Stomach (tissue), 9 donors: ENCODE data around the gene SEMA6A. TPM values are rescaled to one million over a fixed set of nuclear protein-coding genes. Genes with fewer than 3 reads are reported as not detected.

Source experiments
- DNase-seq, 2 donors: peaks; one replicate each; pipeline versions ENCODE4 v3.0.0 to v3.0.0-alpha.2; 2013 to 2019
- H3K27ac ChIP-seq, 5 donors: fragments of 200-600 bp in 4 of 5; sonication (generic) in 4 of 5; one replicate each; pipeline ENCODE4 v1.5.1; 2013 to 2019; ENCODE audit warnings: mild to moderate bottlenecking in 1 of 5, moderate library complexity in 1 of 5
- H3K27me3 ChIP-seq, 3 donors: fragments of 200-600 bp; sonication (generic); one replicate each; pipeline ENCODE4 v1.5.1; 2017 to 2019; ENCODE audit warnings: mixed run types in 1 of 3
- H3K36me3 ChIP-seq, 4 donors: fragments of 200-600 bp; sonication (generic); 1 replicate in 3 of 4; 2 replicates in 1 of 4; pipeline ENCODE4 v1.5.1; 2016 to 2019
- H3K4me1 ChIP-seq, 4 donors: fragments of 200-600 bp; sonication (generic); one replicate each; pipeline ENCODE4 v1.5.1; 2016 to 2019
- H3K4me3 ChIP-seq, 4 donors: fragments of 200-600 bp; sonication (generic) in 3 of 4; one replicate each; pipeline ENCODE4 v1.5.1; 2016 to 2019; ENCODE audit warnings: mild to moderate bottlenecking in 1 of 4
- H3K9me3 ChIP-seq, 4 donors: fragments of 200-600 bp; sonication (generic); one replicate each; pipeline ENCODE4 v1.5.1; 2016 to 2019
- EP300 ChIP-seq: sonication (generic); formaldehyde crosslinking; IDR thresholded peaks from one replicate; pipeline ENCODE4 v1.6.1; 2017; ENCODE audit warnings: antibody characterized with exemption
- POLR2A ChIP-seq, 4 donors: fragments of 450-650 bp; IDR thresholded peaks; one replicate each; pipeline ENCODE4 v1.6.1; 2016; ENCODE audit warnings: antibody characterized with exemption in 4 of 4, control low read depth in 2 of 4, mild to moderate bottlenecking in 1 of 4, moderate library complexity in 1 of 4
- POLR2AphosphoS5 ChIP-seq, 3 donors: sonication (generic); formaldehyde crosslinking; IDR thresholded peaks; one replicate each; pipeline ENCODE4 v1.6.1; 2016; ENCODE audit warnings: antibody characterized with exemption in 3 of 3
- WGBS, 5 donors: extraction: QIAGEN DNeasy Blood & Tissue Kit in 3 of 5; methylation state at CpG; one replicate each; pipeline versions ENCODE4 v1.1.5 to v1.1.7; 2013 to 2018; 5-methylcytosine and 5-hydroxymethylcytosine counted together
- intact Hi-C: fragments of 100-400 bp; cut with DNase I; formaldehyde crosslinking; loops from one replicate; pipeline ENCODE4 v1.15.1; 2023; ENCODE audit warnings: low total_unique reads
- polyA plus RNA-seq, 3 donors: library from polyadenylated mRNA; stranded (reverse); fragments of 200-250 nt; gene quantifications; one replicate each; pipeline ENCODE4 v1.2.3, GENCODE V29; 2013
- total RNA-seq, 5 donors: library from RNA; depleted of rRNA; stranded (reverse); fragments of >200 nt; gene quantifications; one replicate each; pipeline versions ENCODE4 v1.1.0 to v1.2.3, GENCODE V29; 2014 to 2016
- TF ChIP-seq, protein P1 (sequence below), 7 experiments: fragments of 450-650 bp in 4 of 7; fragments of 200-600 bp in 3 of 7; sonication (generic) in 3 of 7; IDR thresholded peaks; one replicate each; pipeline ENCODE4 v1.5.1; 2016 to 2019; ENCODE audit warnings: antibody characterized with exemption in 7 of 7, control low read depth in 2 of 7, mild to moderate bottlenecking in 1 of 7
- donor health status: healthy with polysubstance abuse.
- donor health status: Bipolar disorder and iron deficiency.
- donor health status: healthy.

The SEMA6A gene
- total and polyA plus RNA-seq, 8 donors: 0.37 to 37.5 (median 11.0) TPM

DNA sequence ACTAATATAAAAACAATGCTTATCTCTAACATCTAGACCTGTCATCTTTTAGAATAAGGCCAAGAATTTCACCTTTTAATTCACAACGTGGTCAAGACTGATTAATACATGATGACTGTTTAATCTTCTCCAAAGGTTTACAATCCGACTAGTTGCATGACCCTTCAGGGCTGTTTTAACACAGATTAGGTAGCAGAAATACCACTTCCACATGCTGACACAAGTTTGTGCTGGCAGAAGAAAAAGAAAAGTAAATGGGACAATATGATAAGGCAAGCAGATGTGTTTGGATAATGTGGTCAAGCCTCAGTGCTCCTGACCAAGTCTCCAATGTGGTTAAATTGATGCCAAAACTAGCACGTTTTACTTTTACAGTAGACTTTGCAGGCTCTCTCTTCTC is 31.1 kb downstream of the SEMA6A start:
- TF ChIP-seq POLR2AphosphoS5 (IDR thresholded peaks at IDR 0.05) (no peak), POLR2A (IDR thresholded peaks at IDR 0.05) (no peak)
- peaks cover 0 to 4% (median 0%) of the 10 kb centered on the region in 4 donors for H3K36me3 ChIP-seq
- intact Hi-C loops: no loop called here
- peaks cover 0 to 16% (median 4%) of the 10 kb centered on the region in 4 donors for H3K4me1 ChIP-seq
- H3K4me3 ChIP-seq: no peak overlapping the region
- no peaks in the 10 kb centered on the region for H3K27me3 ChIP-seq
- H3K27ac ChIP-seq: no peak overlapping the region
- peaks cover 9 to 20% (median 15%) of the 10 kb centered on the region in 4 donors for H3K9me3 ChIP-seq
- 15 to 25% (median 20%) methylated on average over 3 of the region's 3 CpGs for WGBS, 5 donors
- DNase-seq: no peak

DNA sequence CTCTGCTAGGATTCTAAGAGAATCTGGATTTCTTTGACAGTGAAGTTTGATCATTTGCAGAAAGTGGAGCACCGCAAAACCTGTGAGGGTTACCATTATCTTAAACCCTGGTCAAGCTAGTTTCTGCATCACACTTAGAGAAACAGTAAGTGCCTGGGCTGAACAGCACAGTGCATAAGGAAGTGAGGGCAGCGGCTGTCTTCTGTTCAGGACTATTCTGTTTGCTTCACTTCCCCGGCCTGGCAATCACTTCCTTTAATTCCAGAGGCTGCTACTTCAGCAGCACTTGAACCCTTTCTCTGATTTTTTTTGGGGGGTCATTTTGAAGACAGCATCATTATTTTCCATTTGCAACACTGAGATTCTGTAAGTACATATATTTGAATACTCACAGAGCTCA is 32.0 kb downstream of the SEMA6A start:
- Histone ChIP-seq H3K9me3 (peaks cover 9 to 20% (median 15%) of the 10 kb centered on the region in 4 donors), H3K36me3 (peaks cover 0 to 4% (median 0%) of the 10 kb centered on the region in 4 donors), H3K4me1 (peaks cover 0 to 16% (median 4%) of the 10 kb centered on the region in 4 donors), H3K4me3 (no peak overlapping the region), H3K27ac (no peak overlapping the region), H3K27me3 (no peaks in the 10 kb centered on the region)
- DNase-seq: no peak
- intact Hi-C loops: no loop called here
- TF ChIP-seq, protein P1, sequence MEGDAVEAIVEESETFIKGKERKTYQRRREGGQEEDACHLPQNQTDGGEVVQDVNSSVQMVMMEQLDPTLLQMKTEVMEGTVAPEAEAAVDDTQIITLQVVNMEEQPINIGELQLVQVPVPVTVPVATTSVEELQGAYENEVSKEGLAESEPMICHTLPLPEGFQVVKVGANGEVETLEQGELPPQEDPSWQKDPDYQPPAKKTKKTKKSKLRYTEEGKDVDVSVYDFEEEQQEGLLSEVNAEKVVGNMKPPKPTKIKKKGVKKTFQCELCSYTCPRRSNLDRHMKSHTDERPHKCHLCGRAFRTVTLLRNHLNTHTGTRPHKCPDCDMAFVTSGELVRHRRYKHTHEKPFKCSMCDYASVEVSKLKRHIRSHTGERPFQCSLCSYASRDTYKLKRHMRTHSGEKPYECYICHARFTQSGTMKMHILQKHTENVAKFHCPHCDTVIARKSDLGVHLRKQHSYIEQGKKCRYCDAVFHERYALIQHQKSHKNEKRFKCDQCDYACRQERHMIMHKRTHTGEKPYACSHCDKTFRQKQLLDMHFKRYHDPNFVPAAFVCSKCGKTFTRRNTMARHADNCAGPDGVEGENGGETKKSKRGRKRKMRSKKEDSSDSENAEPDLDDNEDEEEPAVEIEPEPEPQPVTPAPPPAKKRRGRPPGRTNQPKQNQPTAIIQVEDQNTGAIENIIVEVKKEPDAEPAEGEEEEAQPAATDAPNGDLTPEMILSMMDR (IDR thresholded peaks at IDR 0.05): no peak
- TF ChIP-seq POLR2A (IDR thresholded peaks at IDR 0.05) (no peak), EP300 (no peak), POLR2AphosphoS5 (IDR thresholded peaks at IDR 0.05) (no peak)
- WGBS, 5 donors: 76 to 94% (median 85%) methylated on average over 3 of the region's 3 CpGs

DNA sequence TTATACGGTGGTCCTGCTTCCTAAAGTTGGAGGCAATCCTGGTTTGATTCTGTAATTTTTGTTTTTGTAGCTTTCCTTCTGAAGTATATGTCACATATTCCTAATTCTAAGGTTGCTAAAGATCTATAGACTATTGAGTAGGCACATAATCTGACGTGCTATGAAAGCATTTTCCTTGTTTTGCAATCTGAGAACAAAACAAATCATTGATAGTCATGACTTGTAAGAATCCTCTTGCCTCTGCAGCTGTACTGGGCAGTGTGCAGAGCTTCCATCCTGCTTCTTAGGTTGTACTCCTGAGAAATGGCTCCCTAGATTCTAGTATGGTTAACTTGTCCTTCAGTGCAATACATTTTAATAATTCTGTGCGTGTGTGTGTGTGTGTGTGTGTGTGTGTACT is 35.4 kb downstream of the SEMA6A start:
- no peak for TF ChIP-seq POLR2AphosphoS5 (IDR thresholded peaks at IDR 0.05)
- no peak for TF ChIP-seq EP300
- TF ChIP-seq, protein P1 (IDR thresholded peaks at IDR 0.05): no peak
- no peak for TF ChIP-seq POLR2A (IDR thresholded peaks at IDR 0.05)
- peaks cover 0 to 38% (median 13%) of the 10 kb centered on the region in 4 donors for H3K4me1 ChIP-seq
- WGBS, 5 donors: 83 to 91% (median 89%) methylated on average over 3 of the region's 3 CpGs
- no peaks in the 10 kb centered on the region for H3K36me3 ChIP-seq
- H3K4me3 ChIP-seq: no peak overlapping the region
- DNase-seq: no peak
- H3K27me3 ChIP-seq: no peaks in the 10 kb centered on the region
- no peak overlapping the region for H3K27ac ChIP-seq
- intact Hi-C loops: no loop called here
- no peaks in the 10 kb centered on the region for H3K9me3 ChIP-seq

DNA sequence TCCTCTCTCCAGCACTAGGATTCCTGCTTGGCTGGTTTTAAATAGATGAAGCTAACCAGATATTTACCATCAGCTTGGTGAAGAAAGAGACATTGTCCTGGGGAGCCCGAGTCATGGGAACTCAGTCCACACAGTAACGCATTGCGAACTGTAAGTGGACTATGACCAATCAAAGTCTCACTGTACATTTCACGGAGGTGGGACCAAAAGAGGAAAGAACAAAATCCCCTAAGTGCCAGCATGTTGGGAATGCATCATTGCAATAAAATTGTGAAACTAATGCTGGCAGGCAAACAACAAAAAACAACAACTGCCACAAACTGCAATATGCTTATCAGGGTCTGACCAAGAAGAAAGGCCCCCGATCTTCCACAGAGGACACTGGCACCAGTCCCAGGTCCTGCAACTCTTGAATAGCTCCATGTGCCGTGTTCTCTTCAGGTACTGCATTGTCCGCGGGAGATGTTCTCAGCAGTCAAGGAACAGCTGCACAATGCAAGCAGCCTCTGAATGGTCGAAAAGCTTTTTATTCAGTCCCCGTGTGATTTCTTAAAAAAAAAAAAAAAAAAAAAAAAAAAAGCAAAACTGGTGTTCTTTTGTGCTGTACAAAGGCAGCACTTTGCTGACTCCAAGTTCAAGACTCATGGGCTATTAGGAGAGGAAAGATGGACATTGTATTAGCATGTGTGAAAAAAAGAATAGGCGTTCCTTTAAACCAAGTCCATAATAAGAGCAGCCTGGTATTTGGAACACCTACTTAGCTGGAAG is 38.1 kb downstream of the SEMA6A start:
- no peak for TF ChIP-seq POLR2A (IDR thresholded peaks at IDR 0.05)
- TF ChIP-seq POLR2AphosphoS5 (IDR thresholded peaks at IDR 0.05): no peak
- TF ChIP-seq, protein P1 (IDR thresholded peaks at IDR 0.05): no peak

More for the DNA sequence above, 38.1 kb downstream of the SEMA6A start:
- DNase-seq: peak in 1 of 2 donors; percentile 66
- H3K36me3 ChIP-seq: no peaks in the 10 kb centered on the region
- no peak overlapping the region for H3K27ac ChIP-seq
- H3K4me3 ChIP-seq: no peak overlapping the region
- intact Hi-C loops: no loop called here
- H3K9me3 ChIP-seq: no peaks in the 10 kb centered on the region
- H3K27me3 ChIP-seq: no peaks in the 10 kb centered on the region
- H3K4me1 ChIP-seq: peaks cover 0 to 43% (median 26%) of the 10 kb centered on the region in 4 donors
- WGBS, 5 donors: 65 to 73% (median 67%) methylated on average over 11 of the region's 11 CpGs
